GM19395 (cell line): ENCODE data around the gene RHO.
"Not testable (repeated sequence)": the region's sequence is repeated elsewhere in the genome, so short reads cannot be mapped to it uniquely, and the experiment has no call there.

ENCODE experiments used
- ATAC-seq: cut with Tn5 transposase; IDR thresholded peaks from one replicate; pipeline ENCODE4 v1.9.1; 2021; ENCODE audit warnings: mild to moderate bottlenecking, moderate library complexity; ENCODE audit not compliant: unreplicated experiment

Gene RHO

GRCh38 chr3:129540776-129541516 is 12.5 kb downstream of the RHO start:
- ATAC-seq, result no peak

GRCh38 chr3:129542747-129543146 is 14.3 kb downstream of the RHO start:
- ATAC-seq, result no peak

- ATAC-seq, result no peak
Measured at GRCh38 chr3:129543156-129543790, 14.8 kb downstream of the RHO start, which contains the start of gene H1-8. TSS of gene H1-8 (plus strand) at chr3:129543175. CDS start at chr3:129543219, 44 bp downstream.

GRCh38 chr3:129543999-129544398 is 15.6 kb downstream of the RHO start:
- ATAC-seq, result no peak

- not testable (repeated sequence) for ATAC-seq
Measured at GRCh38 chr3:129545951-129546350, 17.5 kb downstream of the RHO start.

GRCh38 chr3:129547241-129547640 is 18.8 kb downstream of the RHO start:
- ATAC-seq, result no peak

- no peak for ATAC-seq
Measured at GRCh38 chr3:129548104-129548965, 19.9 kb downstream of the RHO start.

GRCh38 chr3:129549006-129549800 is 20.8 kb downstream of the RHO start:
- no peak for ATAC-seq

- no peak for ATAC-seq
Measured at GRCh38 chr3:129549805-129550204, 21.4 kb downstream of the RHO start.

GRCh38 chr3:129552287-129553050 is 24.0 kb downstream of the RHO start:
- no peak for ATAC-seq

- no peak for ATAC-seq
Measured at GRCh38 chr3:129553171-129553570, 24.7 kb downstream of the RHO start.

GRCh38 chr3:129553719-129554118 is 25.3 kb downstream of the RHO start:
- ATAC-seq, result no peak

GRCh38 chr3:129554356-129555152 is 26.1 kb downstream of the RHO start:
- ATAC-seq, result no peak

GRCh38 chr3:129555153-129555550 is 26.7 kb downstream of the RHO start:
- no peak for ATAC-seq

- ATAC-seq, result no peak
Measured at GRCh38 chr3:129555616-129556357, 27.3 kb downstream of the RHO start.

GRCh38 chr3:129556358-129556695 is 27.9 kb downstream of the RHO start:
- no peak for ATAC-seq

GRCh38 chr3:129556890-129557547 is 28.6 kb downstream of the RHO start:
- no peak for ATAC-seq

GRCh38 chr3:129557548-129557894 is 29.1 kb downstream of the RHO start:
- no peak for ATAC-seq
